GM10248 (cell line): ENCODE results near the gene RAB26.

Source experiments
- CTCF ChIA-PET: fragments of 300-600 bp; sonication (Branson Sonifier 250); formaldehyde crosslinking; extraction: SDS; loops from one replicate; lab custom pipeline; 2021; ENCODE audit warnings: antibody characterized with exemption; lab: Yijun Ruan, JAX
- POLR2A ChIA-PET: fragments of 350-650 bp; sonication (Branson Sonifier 250); formaldehyde crosslinking; extraction: SDS; loops from one replicate; lab custom pipeline; 2020; ENCODE audit warnings: antibody characterized with exemption; lab: Yijun Ruan, JAX
- DNase-seq: peaks from one replicate; pipeline ENCODE4 v3.0.0; 2012; ENCODE audit errors: extremely low spot score
- CTCF ChIP-seq: IDR thresholded peaks from 2 replicates; pipeline ENCODE4 v1.5.1; 2012; ENCODE audit warnings: mild to moderate bottlenecking, low read depth; ENCODE audit errors: extremely low read depth, missing control alignments, control extremely low read depth

RAB26 gene

GRCh38 chr16:2180962-2181923 lies 32.8 kb downstream of the RAB26 start:
- ChIA-PET CTCF (interaction anchor here (1.1 kb wide), 1 partner anchor 70 kb away, joined by 3 read pairs; the partner anchor contains the start of gene ECI1), POLR2A (interaction anchor here (0.6 to 1.2 kb wide), 2 partner anchors 26 to 664 kb away, joined by 3 to 6 read pairs; partner anchors contain the start of gene TRAF7)
- DNase-seq: no peak
- TF ChIP-seq CTCF: no peak

GRCh38 chr16:2181952-2182351 lies 33.5 kb downstream of the RAB26 start:
- TF ChIP-seq CTCF: no peak
- no peak for DNase-seq
- POLR2A ChIA-PET: interaction anchor here (1.2 to 2.1 kb wide), 2 partner anchors 27 kb away, joined by 6 to 8 read pairs; partner anchors contain the start of gene TRAF7
- CTCF ChIA-PET: interaction anchor here (1.2 kb wide), 1 partner anchor 70 kb away, joined by 4 read pairs; the partner anchor contains the start of gene ECI1

GRCh38 chr16:2183671-2184070 lies 35.2 kb downstream of the RAB26 start:
- POLR2A ChIA-PET: interaction anchor here (2.1 kb wide), 1 partner anchor 28 kb away, joined by 8 read pairs; the partner anchor contains the start of gene TRAF7
- no peak for TF ChIP-seq CTCF
- CTCF ChIA-PET: no interaction called here
- no peak for DNase-seq

GRCh38 chr16:2184346-2184745 lies 35.9 kb downstream of the RAB26 start:
- TF ChIP-seq CTCF: no peak
- POLR2A ChIA-PET: no interaction called here
- CTCF ChIA-PET: no interaction called here
- DNase-seq: no peak

- ChIA-PET CTCF (interaction anchor here (1.6 kb wide), 1 partner anchor 16 kb away, joined by 3 read pairs; no protein-coding TSS in a partner anchor), POLR2A (no interaction called here)
- DNase-seq: no peak
- no peak for TF ChIP-seq CTCF
Observed at GRCh38 chr16:2184962-2185361, 36.5 kb downstream of the RAB26 start.

GRCh38 chr16:2186064-2186463 lies 37.6 kb downstream of the RAB26 start:
- ChIA-PET POLR2A (no interaction called here), CTCF (interaction anchor here (1.6 kb wide), 1 partner anchor 15 kb away, joined by 3 read pairs; no protein-coding TSS in a partner anchor)
- TF ChIP-seq CTCF: no peak
- DNase-seq: no peak
